ENCODE data around the gene CHFR. TPM values are rescaled to one million over a fixed set of nuclear protein-coding genes. Genes with fewer than 3 reads are reported as not detected.

The CHFR gene
- total RNA-seq, 1 experiment from 2014 or later = 53.3 TPM

GRCh38 chr12:132926415-132926833 lies 39.0 kb upstream of the CHFR start:
- Mint-ChIP-seq H3K36me3 (ENCODE audit: insufficient read depth in 1 of 3, low read depth in 3 of 3) (peaks cover 62 to 93% (median 86%) of the 10 kb centered on the region in 3 experiments), H3K4me3 (no peak overlapping the region), H3K27me3 (ENCODE audit: low read depth) (peaks cover 15% of the 10 kb centered on the region), H3K4me1 (no peaks in the 10 kb centered on the region), H3K9me3 (peaks cover 95 to 97% of the 10 kb centered on the region in 2 experiments), H3K27ac (no peak overlapping the region)
- no peak overlapping the region for H3K56ac ChIP-seq (ENCODE audit: insufficient read length, low read depth, low read length)
- TF ChIP-seq, protein P1, sequence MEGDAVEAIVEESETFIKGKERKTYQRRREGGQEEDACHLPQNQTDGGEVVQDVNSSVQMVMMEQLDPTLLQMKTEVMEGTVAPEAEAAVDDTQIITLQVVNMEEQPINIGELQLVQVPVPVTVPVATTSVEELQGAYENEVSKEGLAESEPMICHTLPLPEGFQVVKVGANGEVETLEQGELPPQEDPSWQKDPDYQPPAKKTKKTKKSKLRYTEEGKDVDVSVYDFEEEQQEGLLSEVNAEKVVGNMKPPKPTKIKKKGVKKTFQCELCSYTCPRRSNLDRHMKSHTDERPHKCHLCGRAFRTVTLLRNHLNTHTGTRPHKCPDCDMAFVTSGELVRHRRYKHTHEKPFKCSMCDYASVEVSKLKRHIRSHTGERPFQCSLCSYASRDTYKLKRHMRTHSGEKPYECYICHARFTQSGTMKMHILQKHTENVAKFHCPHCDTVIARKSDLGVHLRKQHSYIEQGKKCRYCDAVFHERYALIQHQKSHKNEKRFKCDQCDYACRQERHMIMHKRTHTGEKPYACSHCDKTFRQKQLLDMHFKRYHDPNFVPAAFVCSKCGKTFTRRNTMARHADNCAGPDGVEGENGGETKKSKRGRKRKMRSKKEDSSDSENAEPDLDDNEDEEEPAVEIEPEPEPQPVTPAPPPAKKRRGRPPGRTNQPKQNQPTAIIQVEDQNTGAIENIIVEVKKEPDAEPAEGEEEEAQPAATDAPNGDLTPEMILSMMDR (conservative IDR thresholded peaks at IDR 0.05) = no peak
- H3K9me3 ChIP-seq (ENCODE audit: control insufficient read depth, low read depth, low read length) = peaks cover 76% of the 10 kb centered on the region
- H3K14ac ChIP-seq (ENCODE audit: insufficient read depth, low read length) = no peak overlapping the region
- no peak overlapping the region for H4K8ac ChIP-seq (replicated peaks; ENCODE audit: insufficient read length, low read depth, low read length)
- no peak overlapping the region for H2AFZ ChIP-seq (ENCODE audit: low read length)
- no peak overlapping the region for H2BK120ac ChIP-seq (ENCODE audit: low read depth, low read length, poor library complexity, severe bottlenecking)
- H3T11ph ChIP-seq (ENCODE audit: low read length) = no peak overlapping the region
- H2BK15ac ChIP-seq (ENCODE audit: low read depth, low read length) = no peak overlapping the region
- H4K20me1 ChIP-seq (ENCODE audit: control insufficient read depth, insufficient read depth, insufficient read length) = no peaks in the 10 kb centered on the region
- no peaks in the 10 kb centered on the region for H3K79me1 ChIP-seq (ENCODE audit: insufficient read depth, low read depth, low read length, poor library complexity, severe bottlenecking)
- H2BK20ac ChIP-seq (ENCODE audit: low read depth, low read length, poor library complexity, severe bottlenecking) = no peak overlapping the region
- WGBS (ENCODE audit: extremely low coverage, insufficient read length, low lambda C conversion rate) = no CpG with 5 or more reads among the region's 6 CpGs
- no peak overlapping the region for H2BK12ac ChIP-seq (ENCODE audit: insufficient read length, low read depth, low read length)
- H3K4me2 ChIP-seq (ENCODE audit: insufficient read depth, insufficient read length, low read length) = no peak overlapping the region
- no peak overlapping the region for H4K5ac ChIP-seq (ENCODE audit: insufficient read length, low read depth, low read length)
- no peak overlapping the region for H3K27ac ChIP-seq (ENCODE audit: insufficient read length, low read depth, low read length)
- H3K4ac ChIP-seq (ENCODE audit: low read depth, low read length) = no peak overlapping the region
- no peak overlapping the region for H2AK5ac ChIP-seq (ENCODE audit: insufficient read length, low read length)
- no peaks in the 10 kb centered on the region for H3K23me2 ChIP-seq (ENCODE audit: insufficient read length, low read depth, low read length, poor library complexity, severe bottlenecking)
- H4K91ac ChIP-seq (ENCODE audit: insufficient read length, low read depth, low read length) = no peak overlapping the region
- no peak overlapping the region for H3K23ac ChIP-seq (ENCODE audit: insufficient read length, low read depth, low read length)
- no peak overlapping the region for H3K9ac ChIP-seq (ENCODE audit: extremely low read depth, insufficient read length, low read length)
- H2BK5ac ChIP-seq (ENCODE audit: insufficient read length, low read length) = no peak overlapping the region
- no peaks in the 10 kb centered on the region for H3K27me3 ChIP-seq (ENCODE audit: insufficient read depth, low read length)
- no peak overlapping the region for H3K18ac ChIP-seq (ENCODE audit: insufficient read length, low read depth, low read length)
- no peaks in the 10 kb centered on the region for H3K79me2 ChIP-seq (ENCODE audit: insufficient read depth, low read length)
- no peak for DNase-seq
- H3K4me1 ChIP-seq (ENCODE audit: insufficient read depth, low read length) = no peaks in the 10 kb centered on the region

Measured in H9 (cell line).